Measurements from ENCODE around the gene GJC2. TPM values are rescaled to one million over a fixed set of nuclear protein-coding genes. Genes with fewer than 3 reads are reported as not detected.

The GJC2 gene
- total RNA-seq, 3 donors from 2014 or later = 1.3 TPM

- TF ChIP-seq POLR2A (IDR thresholded peaks at IDR 0.05) = no peak
- TF ChIP-seq, protein P1, sequence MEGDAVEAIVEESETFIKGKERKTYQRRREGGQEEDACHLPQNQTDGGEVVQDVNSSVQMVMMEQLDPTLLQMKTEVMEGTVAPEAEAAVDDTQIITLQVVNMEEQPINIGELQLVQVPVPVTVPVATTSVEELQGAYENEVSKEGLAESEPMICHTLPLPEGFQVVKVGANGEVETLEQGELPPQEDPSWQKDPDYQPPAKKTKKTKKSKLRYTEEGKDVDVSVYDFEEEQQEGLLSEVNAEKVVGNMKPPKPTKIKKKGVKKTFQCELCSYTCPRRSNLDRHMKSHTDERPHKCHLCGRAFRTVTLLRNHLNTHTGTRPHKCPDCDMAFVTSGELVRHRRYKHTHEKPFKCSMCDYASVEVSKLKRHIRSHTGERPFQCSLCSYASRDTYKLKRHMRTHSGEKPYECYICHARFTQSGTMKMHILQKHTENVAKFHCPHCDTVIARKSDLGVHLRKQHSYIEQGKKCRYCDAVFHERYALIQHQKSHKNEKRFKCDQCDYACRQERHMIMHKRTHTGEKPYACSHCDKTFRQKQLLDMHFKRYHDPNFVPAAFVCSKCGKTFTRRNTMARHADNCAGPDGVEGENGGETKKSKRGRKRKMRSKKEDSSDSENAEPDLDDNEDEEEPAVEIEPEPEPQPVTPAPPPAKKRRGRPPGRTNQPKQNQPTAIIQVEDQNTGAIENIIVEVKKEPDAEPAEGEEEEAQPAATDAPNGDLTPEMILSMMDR (IDR thresholded peaks at IDR 0.05) = no peak
- no peak for TF ChIP-seq POLR2AphosphoS5 (IDR thresholded peaks at IDR 0.05)
- Histone ChIP-seq H3K4me3 (peak overlapping the region in 1 of 3 donors; percentile 40), H3K9me3 (no peaks in the 10 kb centered on the region), H3K36me3 (no peaks in the 10 kb centered on the region), H3K27me3 (no peaks in the 10 kb centered on the region), H3K27ac (no peak overlapping the region), H3K4me1 (no peaks in the 10 kb centered on the region)
- no peak for DNase-seq (ENCODE audit: low spot score in 2 of 2)
- intact Hi-C loops (cut with DNase I; ENCODE audit: low total_unique reads) = no loop called here
Measured at GRCh38 chr1:228174482-228175315, 25.0 kb downstream of the GJC2 start.

- Histone ChIP-seq H3K4me3 (no peak overlapping the region), H3K9me3 (no peaks in the 10 kb centered on the region), H3K27me3 (no peaks in the 10 kb centered on the region), H3K27ac (no peak overlapping the region), H3K4me1 (no peaks in the 10 kb centered on the region), H3K36me3 (no peaks in the 10 kb centered on the region)
- DNase-seq (ENCODE audit: low spot score in 2 of 2) = no peak
- intact Hi-C loops (cut with DNase I; ENCODE audit: low total_unique reads) = no loop called here
- no peak for TF ChIP-seq POLR2AphosphoS5 (IDR thresholded peaks at IDR 0.05)
- TF ChIP-seq POLR2A (IDR thresholded peaks at IDR 0.05) = no peak
- TF ChIP-seq, protein P1 (IDR thresholded peaks at IDR 0.05) = no peak
Measured at GRCh38 chr1:228175316-228176023, 25.7 kb downstream of the GJC2 start.

- TF ChIP-seq POLR2AphosphoS5 (IDR thresholded peaks at IDR 0.05) = no peak
- TF ChIP-seq, protein P1 (IDR thresholded peaks at IDR 0.05) = no peak
- no peak for TF ChIP-seq POLR2A (IDR thresholded peaks at IDR 0.05)
- intact Hi-C loops (cut with DNase I; ENCODE audit: low total_unique reads) = no loop called here
- no peak overlapping the region for H3K27ac ChIP-seq
- no peaks in the 10 kb centered on the region for H3K27me3 ChIP-seq
- no peak overlapping the region for H3K4me3 ChIP-seq
- DNase-seq (ENCODE audit: low spot score in 2 of 2) = no peak
- no peaks in the 10 kb centered on the region for H3K36me3 ChIP-seq
- H3K4me1 ChIP-seq = no peaks in the 10 kb centered on the region
- H3K9me3 ChIP-seq = no peaks in the 10 kb centered on the region
Measured at GRCh38 chr1:228176024-228176395, 26.3 kb downstream of the GJC2 start.

DNA sequence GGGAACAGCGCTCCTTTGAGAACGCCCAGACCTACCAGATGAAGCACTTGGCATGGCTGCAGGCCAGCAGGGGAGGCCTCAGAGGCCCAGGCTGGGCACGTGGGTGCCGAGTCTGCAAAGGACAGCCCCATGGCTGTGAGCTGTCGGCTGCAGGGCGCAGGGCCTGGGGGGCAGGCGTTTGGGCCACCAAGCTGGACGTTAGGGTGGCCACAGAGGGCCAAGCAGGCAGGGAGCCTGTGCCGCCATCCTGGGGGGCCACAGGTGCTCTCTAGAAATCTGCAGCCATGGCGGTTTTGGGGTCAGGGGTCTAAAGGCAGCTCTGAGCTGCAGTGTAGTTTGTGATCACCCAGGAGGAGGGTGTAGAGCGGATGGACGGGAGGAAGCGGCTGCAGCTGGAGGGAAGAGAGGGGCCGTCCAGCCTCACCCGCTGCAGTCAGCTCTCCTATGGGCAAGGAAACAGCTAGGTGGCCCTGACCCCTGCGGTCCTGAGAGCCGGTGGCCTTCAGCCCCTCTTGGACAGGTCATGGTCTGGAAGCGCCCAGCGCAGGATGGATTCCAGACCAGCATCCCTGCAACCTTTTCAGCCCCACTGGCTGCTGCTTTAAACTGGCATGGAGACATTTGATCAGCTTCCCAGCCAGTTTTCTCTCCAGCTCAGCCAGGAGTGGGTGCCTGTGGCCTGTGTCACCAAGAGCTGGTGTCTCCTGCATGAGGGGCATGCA lies 26.9 kb downstream of the GJC2 start:
- no peak for DNase-seq (ENCODE audit: low spot score in 2 of 2)
- no peaks in the 10 kb centered on the region for H3K9me3 ChIP-seq
- no peaks in the 10 kb centered on the region for H3K27me3 ChIP-seq
- H3K27ac ChIP-seq = no peak overlapping the region
- intact Hi-C loops (cut with DNase I; ENCODE audit: low total_unique reads) = no loop called here
- H3K4me1 ChIP-seq = no peaks in the 10 kb centered on the region
- TF ChIP-seq, protein P1 (IDR thresholded peaks at IDR 0.05) = no peak
- no peak for TF ChIP-seq POLR2AphosphoS5 (IDR thresholded peaks at IDR 0.05)
- no peak for TF ChIP-seq POLR2A (IDR thresholded peaks at IDR 0.05)
- H3K4me3 ChIP-seq = no peak overlapping the region
- H3K36me3 ChIP-seq = no peaks in the 10 kb centered on the region

DNA sequence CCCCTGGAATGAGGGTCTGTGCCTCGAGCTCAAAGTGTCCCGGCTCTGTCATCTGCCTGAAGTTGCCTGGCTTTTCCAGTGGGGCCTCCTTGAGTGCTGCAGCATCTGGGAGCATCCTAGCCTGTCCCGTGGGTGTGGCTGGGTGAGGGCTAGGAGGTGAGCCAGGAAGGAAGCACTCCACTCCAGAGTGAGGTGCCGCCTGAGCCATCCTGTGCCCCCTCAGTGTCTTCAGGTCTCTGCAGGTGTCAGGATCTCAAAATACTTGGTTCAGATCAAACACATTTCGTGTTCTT lies 27.4 kb downstream of the GJC2 start:
- no peak for TF ChIP-seq POLR2A (IDR thresholded peaks at IDR 0.05)
- TF ChIP-seq POLR2AphosphoS5 (IDR thresholded peaks at IDR 0.05) = no peak
- TF ChIP-seq, protein P1 (IDR thresholded peaks at IDR 0.05) = no peak
- no peak for DNase-seq (ENCODE audit: low spot score in 2 of 2)
- Histone ChIP-seq H3K27ac (no peak overlapping the region), H3K4me3 (no peak overlapping the region), H3K9me3 (no peaks in the 10 kb centered on the region), H3K4me1 (no peaks in the 10 kb centered on the region), H3K27me3 (no peaks in the 10 kb centered on the region), H3K36me3 (no peaks in the 10 kb centered on the region)
- intact Hi-C loops (cut with DNase I; ENCODE audit: low total_unique reads) = no loop called here

All from breast epithelium (tissue), 4 donors.